Measurements from ENCODE around the gene SPOPL.

DNA sequence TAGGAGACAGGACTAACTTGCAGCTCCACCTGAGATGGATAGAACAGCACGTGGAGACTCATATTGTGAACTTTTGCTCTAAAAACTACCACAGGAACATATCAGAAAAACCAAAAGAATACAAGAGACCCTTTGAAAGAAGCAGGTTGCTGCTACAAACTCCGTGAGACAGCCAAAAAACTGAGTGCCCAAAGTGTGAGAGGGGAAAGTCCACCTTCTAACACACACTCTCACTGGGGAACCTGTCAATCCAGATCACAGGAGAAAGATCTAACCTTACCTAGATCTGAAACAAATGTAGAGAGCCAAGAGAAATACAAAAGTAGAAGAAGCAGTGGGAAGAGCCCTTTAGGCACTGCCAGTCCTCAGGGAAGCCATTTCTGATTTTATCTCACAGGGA, 46.3 kb upstream of the SPOPL start:
- TF ChIP-seq, protein P1, sequence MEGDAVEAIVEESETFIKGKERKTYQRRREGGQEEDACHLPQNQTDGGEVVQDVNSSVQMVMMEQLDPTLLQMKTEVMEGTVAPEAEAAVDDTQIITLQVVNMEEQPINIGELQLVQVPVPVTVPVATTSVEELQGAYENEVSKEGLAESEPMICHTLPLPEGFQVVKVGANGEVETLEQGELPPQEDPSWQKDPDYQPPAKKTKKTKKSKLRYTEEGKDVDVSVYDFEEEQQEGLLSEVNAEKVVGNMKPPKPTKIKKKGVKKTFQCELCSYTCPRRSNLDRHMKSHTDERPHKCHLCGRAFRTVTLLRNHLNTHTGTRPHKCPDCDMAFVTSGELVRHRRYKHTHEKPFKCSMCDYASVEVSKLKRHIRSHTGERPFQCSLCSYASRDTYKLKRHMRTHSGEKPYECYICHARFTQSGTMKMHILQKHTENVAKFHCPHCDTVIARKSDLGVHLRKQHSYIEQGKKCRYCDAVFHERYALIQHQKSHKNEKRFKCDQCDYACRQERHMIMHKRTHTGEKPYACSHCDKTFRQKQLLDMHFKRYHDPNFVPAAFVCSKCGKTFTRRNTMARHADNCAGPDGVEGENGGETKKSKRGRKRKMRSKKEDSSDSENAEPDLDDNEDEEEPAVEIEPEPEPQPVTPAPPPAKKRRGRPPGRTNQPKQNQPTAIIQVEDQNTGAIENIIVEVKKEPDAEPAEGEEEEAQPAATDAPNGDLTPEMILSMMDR (IDR thresholded peaks at IDR 0.05), result no peak
- no peak for TF ChIP-seq POLR2A (IDR thresholded peaks at IDR 0.05)
